Ovary (tissue), 9 donors: Measurements from ENCODE around the gene FIG4. TPM values are rescaled to one million over a fixed set of nuclear protein-coding genes. Genes with fewer than 3 reads are reported as not detected.

ENCODE experiments used
- DNase-seq, 5 donors: peaks; one replicate each; pipeline ENCODE4 v3.0.0-alpha.2; 2019 to 2020
- H3K27ac ChIP-seq, 2 donors: fragments of 200-600 bp; one replicate each; pipeline versions ENCODE4 v1.5.1 to v1.8.0; 2019 to 2022
- H3K27me3 ChIP-seq: fragments of 200-600 bp; one replicate; pipeline ENCODE4 v1.8.0; 2022
- H3K36me3 ChIP-seq: fragments of 200-600 bp; sonication (generic); one replicate; pipeline ENCODE4 v1.5.1; 2019
- H3K4me1 ChIP-seq: one replicate; pipeline ENCODE4 v1.8.1; 2013; ENCODE audit warnings: mild to moderate bottlenecking, moderate library complexity; ENCODE audit not compliant: insufficient read depth
- H3K4me3 ChIP-seq: fragments of 200-600 bp; sonication (generic); one replicate; pipeline ENCODE4 v1.5.1; 2017
- H3K9me3 ChIP-seq, 2 donors: fragments of 200-600 bp in 1 of 2; sonication (generic) in 1 of 2; one replicate each; pipeline versions ENCODE4 v1.5.1 to v1.8.1; 2013 to 2019; ENCODE audit warnings: mild to moderate bottlenecking in 1 of 2, moderate library complexity in 1 of 2
- CTCF ChIP-seq, 3 donors: fragments of 450-650 bp in 2 of 3; fragments of 200-600 bp in 1 of 3; IDR thresholded peaks; one replicate each; pipeline versions ENCODE4 v1.5.1 to v1.8.0; 2016 to 2022; ENCODE audit warnings: antibody characterized with exemption in 3 of 3, mild to moderate bottlenecking in 1 of 3
- EP300 ChIP-seq: sonication (generic); formaldehyde crosslinking; IDR thresholded peaks from one replicate; pipeline ENCODE4 v1.6.1; 2017; ENCODE audit warnings: antibody characterized with exemption
- POLR2A ChIP-seq: fragments of 450-650 bp; IDR thresholded peaks from one replicate; pipeline ENCODE4 v1.6.1; 2017; ENCODE audit warnings: antibody characterized with exemption, mild to moderate bottlenecking, moderate library complexity
- WGBS, 3 donors: extraction: QIAGEN DNeasy Blood & Tissue Kit in 1 of 3; methylation state at CpG; one replicate each; pipeline versions ENCODE4 v1.1.5 to v1.1.7; 2013 to 2017; 5-methylcytosine and 5-hydroxymethylcytosine counted together
- intact Hi-C, 4 donors: fragments of 100-400 bp; cut with DNase I; formaldehyde crosslinking; loops; one replicate each; pipeline versions ENCODE4 v1.11.0 to v1.15.1; 2022 to 2023
- polyA plus RNA-seq, 2 donors: library from polyadenylated mRNA; stranded (reverse); fragments of 200-250 nt in 1 of 2; fragments of 350-450 nt in 1 of 2; fragmentation: Illumina TruSeq in 1 of 2; extraction: RNeasy Lipid Tissue Mini Kit (QIAGEN cat#74804) in 1 of 2; gene quantifications; one replicate each; pipeline ENCODE4 v1.2.3, GENCODE V29; 2013 to 2014
- total RNA-seq, 7 donors: library from RNA; depleted of rRNA in 2 of 7; stranded (reverse); fragments of >200 nt in 2 of 7; fragmentation: NEBNext Ultra II Directional in 3 of 7; extraction: Animal tissue kit (Norgen Biotek cat#: 25700) in 3 of 7; gene quantifications; one replicate each; pipeline versions ENCODE4 v1.1.0 to v1.2.4, GENCODE V29; 2016 to 2023
- donor health status: DM: no; HTN: no; CAD: no; lungs with moderate emphysema.
- donor health status: DM: no; HTN: no; CAD: no.
- donor health status: Bipolar disorder and iron deficiency.
- donor health status: DM: yes; HTN: yes; CAD: no.
- donor health status: DM: no; HTN: no; CAD: no.
- donor health status: DM: yes; HTN: yes; CAD: no.

The FIG4 gene
- total and polyA plus RNA-seq, 9 donors: 7.4 to 17.5 (median 13.3) TPM

- Histone ChIP-seq H3K36me3 (no peaks in the 10 kb centered on the region), H3K27me3 (peaks cover 2% of the 10 kb centered on the region), H3K9me3 (no peaks in the 10 kb centered on the region), H3K27ac (no peak overlapping the region), H3K4me1 (no peaks in the 10 kb centered on the region), H3K4me3 (no peak overlapping the region)
- intact Hi-C loops: no loop called here
- no peak for TF ChIP-seq CTCF (IDR thresholded peaks at IDR 0.05)
- no peak for TF ChIP-seq POLR2A
- no peak for TF ChIP-seq EP300
- no peak for DNase-seq
These were observed 148.9 kb downstream of the FIG4 start for GRCh38 chr6:109840034-109840433.

- DNase-seq: no peak
- Histone ChIP-seq H3K36me3 (no peaks in the 10 kb centered on the region), H3K4me1 (no peaks in the 10 kb centered on the region), H3K9me3 (no peaks in the 10 kb centered on the region), H3K27ac (no peak overlapping the region), H3K27me3 (peaks cover 2% of the 10 kb centered on the region), H3K4me3 (no peak overlapping the region)
- no peak for TF ChIP-seq EP300
- no peak for TF ChIP-seq CTCF (IDR thresholded peaks at IDR 0.05)
- no peak for TF ChIP-seq POLR2A
- intact Hi-C loops: no loop called here
- 83 to 92% (median 87%) methylated on average over 5 of the region's 5 CpGs for WGBS, 3 donors
These were observed 149.7 kb downstream of the FIG4 start for GRCh38 chr6:109840796-109841195.

- Histone ChIP-seq H3K27ac (no peak overlapping the region), H3K4me3 (no peak overlapping the region), H3K36me3 (no peaks in the 10 kb centered on the region), H3K9me3 (no peaks in the 10 kb centered on the region), H3K27me3 (peaks cover 2% of the 10 kb centered on the region), H3K4me1 (peaks cover 1% of the 10 kb centered on the region)
- intact Hi-C loops: no loop called here
- DNase-seq: no peak
- 84 to 92% (median 88%) methylated on average over 3 of the region's 3 CpGs for WGBS, 3 donors
- TF ChIP-seq CTCF (IDR thresholded peaks at IDR 0.05) (no peak), EP300 (no peak), POLR2A (no peak)
These were observed 150.8 kb downstream of the FIG4 start for GRCh38 chr6:109841869-109842268.

GRCh38 chr6:109852713-109853112 lies 161.6 kb downstream of the FIG4 start:
- no peaks in the 10 kb centered on the region for H3K27me3 ChIP-seq
- H3K27ac ChIP-seq: no peak overlapping the region
- intact Hi-C loops: no loop called here
- no peaks in the 10 kb centered on the region for H3K36me3 ChIP-seq
- WGBS, 3 donors: 90 to 94% (median 94%) methylated on average over 4 of the region's 4 CpGs
- H3K4me1 ChIP-seq: no peaks in the 10 kb centered on the region
- TF ChIP-seq POLR2A: no peak
- TF ChIP-seq EP300: no peak
- no peak for TF ChIP-seq CTCF (IDR thresholded peaks at IDR 0.05)
- no peak overlapping the region for H3K4me3 ChIP-seq
- H3K9me3 ChIP-seq: no peaks in the 10 kb centered on the region
- no peak for DNase-seq

- Histone ChIP-seq H3K4me3 (no peak overlapping the region), H3K27me3 (no peaks in the 10 kb centered on the region), H3K9me3 (no peaks in the 10 kb centered on the region), H3K27ac (no peak overlapping the region), H3K4me1 (no peaks in the 10 kb centered on the region), H3K36me3 (no peaks in the 10 kb centered on the region)
- 58 to 79% (median 75%) methylated on average over 1 of the region's 1 CpG for WGBS, 3 donors
- no peak for DNase-seq
- intact Hi-C loops: no loop called here
- TF ChIP-seq EP300 (no peak), POLR2A (no peak), CTCF (IDR thresholded peaks at IDR 0.05) (no peak)
These were observed 162.3 kb downstream of the FIG4 start for GRCh38 chr6:109853426-109853825.
